ENCODE measurements around the gene SCYGR2. TPM values are rescaled to one million over a fixed set of nuclear protein-coding genes. Genes with fewer than 3 reads are reported as not detected.

Gene SCYGR2
- total RNA-seq, 1 experiment from 2014 or later: not detected

- DNase-seq (ENCODE audit: low spot score): no peak
- Histone ChIP-seq H3K27ac (ENCODE audit: low read depth, low read length, poor library complexity, severe bottlenecking) (no peak overlapping the region), H3K4me1 (ENCODE audit: insufficient read depth, low read length, poor library complexity, severe bottlenecking) (no peaks in the 10 kb centered on the region), H3K4me3 (ENCODE audit: low read depth, low read length, poor library complexity, severe bottlenecking) (no peak overlapping the region), H3K27me3 (replicated peaks; ENCODE audit: insufficient read depth, low read depth, low read length, poor library complexity) (no peaks in the 10 kb centered on the region), H3K9me3 (ENCODE audit: low read depth, low read length, poor library complexity, severe bottlenecking) (no peaks in the 10 kb centered on the region), H3K36me3 (ENCODE audit: insufficient read depth, low read length, poor library complexity, severe bottlenecking) (no peaks in the 10 kb centered on the region)
- ChIA-PET POLR2A (ENCODE audit: low non-redundant PET) (no interaction called here), CTCF (no interaction called here)
- intact Hi-C loops (cut with micrococcal nuclease; ENCODE audit: unreplicated experiment): no loop called here
- no peak for TF ChIP-seq CTCF (conservative IDR thresholded peaks at IDR 0.05; ENCODE audit: low read depth, low read length)
- no peak for TF ChIP-seq EZH2 (IDR thresholded peaks at IDR 0.05; ENCODE audit: borderline replicate concordance, low read depth, low read length, poor library complexity, severe bottlenecking)
- BruUV-seq (replicated peaks): no TSS peak
Measured at GRCh38 chr2:227627769-227628168, 29.1 kb downstream of the SCYGR2 start.

GRCh38 chr2:227629435-227629834 is 30.7 kb downstream of the SCYGR2 start:
- POLR2A ChIA-PET (ENCODE audit: low non-redundant PET): no interaction called here
- H3K4me1 ChIP-seq (ENCODE audit: insufficient read depth, low read length, poor library complexity, severe bottlenecking): no peaks in the 10 kb centered on the region
- no peak for TF ChIP-seq CTCF (conservative IDR thresholded peaks at IDR 0.05; ENCODE audit: low read depth, low read length)
- TF ChIP-seq EZH2 (IDR thresholded peaks at IDR 0.05; ENCODE audit: borderline replicate concordance, low read depth, low read length, poor library complexity, severe bottlenecking): no peak
- no peak overlapping the region for H3K4me3 ChIP-seq (ENCODE audit: low read depth, low read length, poor library complexity, severe bottlenecking)
- no peak overlapping the region for H3K27ac ChIP-seq (ENCODE audit: low read depth, low read length, poor library complexity, severe bottlenecking)
- no peaks in the 10 kb centered on the region for H3K27me3 ChIP-seq (replicated peaks; ENCODE audit: insufficient read depth, low read depth, low read length, poor library complexity)
- no peak for DNase-seq (ENCODE audit: low spot score)
- intact Hi-C loops (cut with micrococcal nuclease; ENCODE audit: unreplicated experiment): no loop called here
- CTCF ChIA-PET: no interaction called here
- no peaks in the 10 kb centered on the region for H3K36me3 ChIP-seq (ENCODE audit: insufficient read depth, low read length, poor library complexity, severe bottlenecking)
- BruUV-seq (replicated peaks): no TSS peak
- no peaks in the 10 kb centered on the region for H3K9me3 ChIP-seq (ENCODE audit: low read depth, low read length, poor library complexity, severe bottlenecking)

- Histone ChIP-seq H3K4me3 (ENCODE audit: low read depth, low read length, poor library complexity, severe bottlenecking) (no peak overlapping the region), H3K27me3 (replicated peaks; ENCODE audit: insufficient read depth, low read depth, low read length, poor library complexity) (no peaks in the 10 kb centered on the region), H3K36me3 (ENCODE audit: insufficient read depth, low read length, poor library complexity, severe bottlenecking) (no peaks in the 10 kb centered on the region), H3K9me3 (ENCODE audit: low read depth, low read length, poor library complexity, severe bottlenecking) (no peaks in the 10 kb centered on the region), H3K4me1 (ENCODE audit: insufficient read depth, low read length, poor library complexity, severe bottlenecking) (no peaks in the 10 kb centered on the region), H3K27ac (ENCODE audit: low read depth, low read length, poor library complexity, severe bottlenecking) (no peak overlapping the region)
- no peak for DNase-seq (ENCODE audit: low spot score)
- ChIA-PET CTCF (no interaction called here), POLR2A (ENCODE audit: low non-redundant PET) (interaction anchor here (0.6 kb wide), 1 partner anchor 30 kb away, joined by 3 read pairs; no protein-coding TSS in a partner anchor)
- TF ChIP-seq EZH2 (IDR thresholded peaks at IDR 0.05; ENCODE audit: borderline replicate concordance, low read depth, low read length, poor library complexity, severe bottlenecking) (no peak), CTCF (conservative IDR thresholded peaks at IDR 0.05; ENCODE audit: low read depth, low read length) (no peak)
- BruUV-seq (replicated peaks): no TSS peak
- intact Hi-C loops (cut with micrococcal nuclease; ENCODE audit: unreplicated experiment): no loop called here
Measured at GRCh38 chr2:227630322-227630721, 31.6 kb downstream of the SCYGR2 start.

Data from A673 (cell line).